H9 (cell line): ENCODE results near the gene KIF26B. TPM values are rescaled to one million over a fixed set of nuclear protein-coding genes. Genes with fewer than 3 reads are reported as not detected.

Source experiments
- DNase-seq: peaks from one replicate; pipeline ENCODE4 v3.0.0-alpha.2; 2017
- H2AFZ ChIP-seq: one replicate; pipeline ENCODE4 v1.6.1; 2013; ENCODE audit warnings: mild to moderate bottlenecking, low read length, control low read depth, moderate library complexity
- H2AK5ac ChIP-seq: 2 replicates; pipeline ENCODE4 v1.6.1; 2013; ENCODE audit warnings: low read length, control low read depth, mixed read lengths; ENCODE audit not compliant: insufficient read length
- H2BK120ac ChIP-seq: one replicate; pipeline ENCODE4 v1.6.1; 2013; ENCODE audit warnings: low read depth, mild to moderate bottlenecking, low read length, control low read depth, inconsistent platforms; ENCODE audit not compliant: poor library complexity, severe bottlenecking
- H2BK12ac ChIP-seq: 2 replicates; pipeline ENCODE4 v1.6.1; 2013; ENCODE audit warnings: low read length, control low read depth, mixed read lengths, low read depth; ENCODE audit not compliant: insufficient read length
- H2BK15ac ChIP-seq: 2 replicates; pipeline ENCODE4 v1.6.1; 2013; ENCODE audit warnings: low read depth, low read length, control low read depth
- H2BK20ac ChIP-seq: one replicate; pipeline ENCODE4 v1.6.1; 2013; ENCODE audit warnings: low read depth, mild to moderate bottlenecking, low read length, control low read depth, inconsistent platforms; ENCODE audit not compliant: poor library complexity, severe bottlenecking
- H2BK5ac ChIP-seq: 2 replicates; pipeline ENCODE4 v1.6.1; 2013; ENCODE audit warnings: low read length, control low read depth, mixed read lengths; ENCODE audit not compliant: insufficient read length
- H3K14ac ChIP-seq: 2 replicates; pipeline ENCODE4 v1.6.1; 2013; ENCODE audit warnings: low read length, control low read depth; ENCODE audit not compliant: insufficient read depth
- H3K18ac ChIP-seq: 2 replicates; pipeline ENCODE4 v1.6.1; 2013; ENCODE audit warnings: low read depth, mild to moderate bottlenecking, mixed read lengths, low read length, control low read depth; ENCODE audit not compliant: insufficient read length
- H3K23ac ChIP-seq: 2 replicates; pipeline ENCODE4 v1.6.1; 2013; ENCODE audit warnings: low read length, control low read depth, mixed read lengths, low read depth; ENCODE audit not compliant: insufficient read length
- H3K23me2 ChIP-seq: 2 replicates; pipeline ENCODE4 v1.6.1; 2013; ENCODE audit warnings: low read depth, mild to moderate bottlenecking, mixed read lengths, low read length, control low read depth; ENCODE audit not compliant: insufficient read length, poor library complexity, severe bottlenecking
- H3K27ac ChIP-seq: 2 replicates; pipeline ENCODE4 v1.5.1; 2013; ENCODE audit warnings: low read length, control low read depth, mixed read lengths, low read depth; ENCODE audit not compliant: insufficient read length
- H3K27me3 ChIP-seq: 2 replicates; pipeline ENCODE4 v1.6.1; 2013; ENCODE audit warnings: low read length, control low read depth, inconsistent platforms; ENCODE audit not compliant: insufficient read depth
- H3K4ac ChIP-seq: 2 replicates; pipeline ENCODE4 v1.6.1; 2013; ENCODE audit warnings: low read depth, mild to moderate bottlenecking, control low read depth, inconsistent platforms, low read length, moderate library complexity
- H3K4me1 ChIP-seq: 2 replicates; pipeline ENCODE4 v1.6.1; 2013; ENCODE audit warnings: low read length, control low read depth, inconsistent platforms; ENCODE audit not compliant: insufficient read depth
- H3K4me2 ChIP-seq: 2 replicates; pipeline ENCODE4 v1.6.1; 2013; ENCODE audit warnings: low read length, control low read depth, mixed read lengths; ENCODE audit not compliant: insufficient read length, insufficient read depth
- H3K56ac ChIP-seq: 2 replicates; pipeline ENCODE4 v1.6.1; 2013; ENCODE audit warnings: low read depth, mild to moderate bottlenecking, mixed read lengths, low read length, control low read depth; ENCODE audit not compliant: insufficient read length
- H3K79me1 ChIP-seq: 2 replicates; pipeline ENCODE4 v1.6.1; 2013; ENCODE audit warnings: low read depth, mild to moderate bottlenecking, moderate library complexity, low read length, control low read depth, inconsistent platforms; ENCODE audit not compliant: insufficient read depth, poor library complexity, severe bottlenecking
- H3K79me2 ChIP-seq: 2 replicates; pipeline ENCODE4 v1.6.1; 2013; ENCODE audit warnings: low read length, control low read depth, inconsistent platforms; ENCODE audit not compliant: insufficient read depth
- H3K9ac ChIP-seq: 2 replicates; pipeline ENCODE4 v1.6.1; 2013; ENCODE audit warnings: low read length, control low read depth, mixed read lengths; ENCODE audit not compliant: insufficient read length; ENCODE audit errors: extremely low read depth
- H3K9me3 ChIP-seq: one replicate; pipeline ENCODE4 v1.6.1; 2013; ENCODE audit warnings: low read depth, low read length, inconsistent platforms; ENCODE audit not compliant: control insufficient read depth
- H3T11ph ChIP-seq: one replicate; pipeline ENCODE4 v1.6.1; 2013; ENCODE audit warnings: mild to moderate bottlenecking, low read length, control low read depth, inconsistent platforms
- H4K20me1 ChIP-seq: one replicate; pipeline ENCODE4 v1.6.1; 2013; ENCODE audit not compliant: control insufficient read depth, insufficient read length, insufficient read depth
- H4K5ac ChIP-seq: 2 replicates; pipeline ENCODE4 v1.6.1; 2013; ENCODE audit warnings: low read depth, mild to moderate bottlenecking, mixed read lengths, low read length, control low read depth; ENCODE audit not compliant: insufficient read length
- H4K8ac ChIP-seq: replicated peaks from 2 replicates; pipeline ENCODE4 v1.6.1; 2013; ENCODE audit warnings: low read length, control low read depth, mixed read lengths, low read depth; ENCODE audit not compliant: insufficient read length
- H4K91ac ChIP-seq: 2 replicates; pipeline ENCODE4 v1.6.1; 2013; ENCODE audit warnings: low read depth, mild to moderate bottlenecking, moderate library complexity, mixed read lengths, low read length, control low read depth; ENCODE audit not compliant: insufficient read length
- H3K27ac Mint-ChIP-seq, 3 experiments: 2 replicates in 2 of 3; 3 replicates in 1 of 3; pipeline ENCODE4 v1.8.0; 2020 to 2021; ENCODE audit warnings: mixed read lengths in 3 of 3, mild to moderate bottlenecking in 1 of 3, moderate library complexity in 1 of 3
- H3K27me3 Mint-ChIP-seq: 2 replicates; pipeline ENCODE4 v1.8.0; 2021; ENCODE audit warnings: low read depth, mild to moderate bottlenecking, moderate library complexity, mixed read lengths
- H3K36me3 Mint-ChIP-seq, 3 experiments: 2 replicates in 2 of 3; 3 replicates in 1 of 3; pipeline ENCODE4 v1.8.0; 2020 to 2021; ENCODE audit warnings: low read depth in 3 of 3, mixed read lengths in 3 of 3; ENCODE audit not compliant: insufficient read depth in 1 of 3
- H3K4me1 Mint-ChIP-seq, 2 experiments: 2 replicates each; pipeline ENCODE4 v1.8.0; 2020; ENCODE audit warnings: mixed read lengths in 2 of 2
- H3K4me3 Mint-ChIP-seq, 2 experiments: 2 replicates in 1 of 2; 3 replicates in 1 of 2; pipeline ENCODE4 v1.8.0; 2020 to 2021; ENCODE audit warnings: mild to moderate bottlenecking in 2 of 2, mixed read lengths in 2 of 2, moderate library complexity in 1 of 2
- H3K9me3 Mint-ChIP-seq, 2 experiments: 2 replicates in 1 of 2; 3 replicates in 1 of 2; pipeline ENCODE4 v1.8.0; 2020; ENCODE audit warnings: mild to moderate bottlenecking in 2 of 2, mixed read lengths in 2 of 2, moderate library complexity in 1 of 2
- CTCF ChIP-seq: fragments of 200-600 bp; sonication (generic); conservative IDR thresholded peaks from 3 replicates; pipeline ENCODE4 v1.8.0; 2021; ENCODE audit warnings: antibody characterized with exemption, mild to moderate bottlenecking
- WGBS: extraction: QIAGEN DNeasy Blood & Tissue Kit; methylation state at CpG from one replicate; pipeline ENCODE4 v1.1.7; 2013; ENCODE audit warnings: missing lambda C conversion rate, low lambda C conversion rate, mixed read lengths; ENCODE audit not compliant: insufficient read length; ENCODE audit errors: extremely low coverage; 5-methylcytosine and 5-hydroxymethylcytosine counted together
- total RNA-seq: library from RNA; stranded (reverse); gene quantifications from 2 replicates; pipeline ENCODE4 v1.2.1, GENCODE V29; 2021

KIF26B gene
- total RNA-seq, 1 experiment from 2014 or later = 0.13 TPM

GRCh38 chr1:245715970-245716369, 561.2 kb downstream of the KIF26B start:
- DNase-seq = no peak
- no peak overlapping the region for H3K14ac ChIP-seq
- H2BK12ac ChIP-seq = no peak overlapping the region
- H3K27me3 ChIP-seq = no peaks in the 10 kb centered on the region
- H3K9me3 ChIP-seq = no peaks in the 10 kb centered on the region
- H3K4ac ChIP-seq = no peak overlapping the region
- no peak overlapping the region for H4K91ac ChIP-seq
- Mint-ChIP-seq H3K4me3 (no peak overlapping the region), H3K9me3 (no peaks in the 10 kb centered on the region), H3K27ac (no peak overlapping the region), H3K4me1 (peaks cover 8 to 15% of the 10 kb centered on the region in 2 experiments), H3K36me3 (no peaks in the 10 kb centered on the region; a peak in 1 of 7 replicates), H3K27me3 (peaks cover 1% of the 10 kb centered on the region)
- H4K5ac ChIP-seq = no peak overlapping the region
- no peak overlapping the region for H3K56ac ChIP-seq
- TF ChIP-seq CTCF = no peak
- no peaks in the 10 kb centered on the region for H3K79me1 ChIP-seq
- no peaks in the 10 kb centered on the region for H3K23me2 ChIP-seq
- H3K4me2 ChIP-seq = no peak overlapping the region
- H2BK15ac ChIP-seq = no peak overlapping the region
- WGBS = no CpG with 5 or more reads among the region's 1 CpG
- H3K4me1 ChIP-seq = no peaks in the 10 kb centered on the region
- H3K18ac ChIP-seq = no peak overlapping the region
- H2AK5ac ChIP-seq = no peak overlapping the region
- H3K9ac ChIP-seq = no peak overlapping the region
- H2BK20ac ChIP-seq = no peak overlapping the region
- H4K20me1 ChIP-seq = no peaks in the 10 kb centered on the region
- H3T11ph ChIP-seq = no peak overlapping the region
- no peak overlapping the region for H2BK120ac ChIP-seq
- no peak overlapping the region for H3K27ac ChIP-seq
- H2AFZ ChIP-seq = no peak overlapping the region
- no peak overlapping the region for H4K8ac ChIP-seq
- no peak overlapping the region for H3K23ac ChIP-seq
- no peaks in the 10 kb centered on the region for H3K79me2 ChIP-seq
- H2BK5ac ChIP-seq = no peak overlapping the region
